H1 (cell line): ENCODE measurements around the gene CALY. TPM values are rescaled to one million over a fixed set of nuclear protein-coding genes. Genes with fewer than 3 reads are reported as not detected.

Experiments used
- ATF3 ChIP-seq: IDR thresholded peaks from 2 replicates; pipeline ENCODE4 v1.6.1; 2011; ENCODE audit warnings: low read depth, mild to moderate bottlenecking, low read length; ENCODE audit not compliant: insufficient read depth
- HDAC2 ChIP-seq, 2 experiments: fragments of 300-600 bp in 1 of 2; sonication (generic) in 1 of 2; IDR thresholded peaks; 2 replicates each; pipeline ENCODE4 v1.6.1; 2011 to 2012; ENCODE audit warnings: low read depth in 2 of 2, low read length in 2 of 2, mild to moderate bottlenecking in 2 of 2, moderate library complexity in 2 of 2, borderline replicate concordance in 1 of 2, inconsistent platforms in 1 of 2
- RFX5 ChIP-seq: IDR thresholded peaks from 2 replicates; pipeline ENCODE4 v1.6.1; 2011; ENCODE audit warnings: low read depth, low read length, improper control_type of control experiment, borderline replicate concordance
- polyA plus RNA-seq, 7 experiments: library from polyadenylated mRNA; depleted of rRNA in 3 of 7; stranded (reverse) in 5 of 7; unstranded in 2 of 7; fragments of >200 nt in 5 of 7; fragments of 200-250 nt in 2 of 7; gene quantifications; 1 replicate in 5 of 7; 2 replicates in 1 of 7; 4 replicates in 1 of 7; pipeline versions ENCODE4 v1.2.1 to v1.2.3, GENCODE V29; 2011 to 2013; ENCODE audit warnings: missing spikeins in 2 of 7, mixed read lengths in 2 of 7
- total RNA-seq: library from RNA; stranded (reverse); fragmentation: NEBNext Ultra II Directional; extraction: Animal tissue kit (Norgen Biotek cat#: 25700); gene quantifications from 2 replicates; pipeline ENCODE4 v1.2.1, GENCODE V29; 2021
- TF ChIP-seq, protein P1 (sequence below): fragments of 300-600 bp; sonication (generic); IDR thresholded peaks from 2 replicates; pipeline ENCODE4 v1.7.1; 2012; ENCODE audit warnings: low read length, moderate library complexity, mild to moderate bottlenecking, inconsistent platforms; ENCODE audit not compliant: insufficient replicate concordance

The CALY gene
- total and polyA plus RNA-seq, 2 of the 8 experiments (the other 6 are each of a cell fraction or from before 2014, with no cell fraction given): 1.3 to 1.5 TPM

- TF ChIP-seq, protein P1, sequence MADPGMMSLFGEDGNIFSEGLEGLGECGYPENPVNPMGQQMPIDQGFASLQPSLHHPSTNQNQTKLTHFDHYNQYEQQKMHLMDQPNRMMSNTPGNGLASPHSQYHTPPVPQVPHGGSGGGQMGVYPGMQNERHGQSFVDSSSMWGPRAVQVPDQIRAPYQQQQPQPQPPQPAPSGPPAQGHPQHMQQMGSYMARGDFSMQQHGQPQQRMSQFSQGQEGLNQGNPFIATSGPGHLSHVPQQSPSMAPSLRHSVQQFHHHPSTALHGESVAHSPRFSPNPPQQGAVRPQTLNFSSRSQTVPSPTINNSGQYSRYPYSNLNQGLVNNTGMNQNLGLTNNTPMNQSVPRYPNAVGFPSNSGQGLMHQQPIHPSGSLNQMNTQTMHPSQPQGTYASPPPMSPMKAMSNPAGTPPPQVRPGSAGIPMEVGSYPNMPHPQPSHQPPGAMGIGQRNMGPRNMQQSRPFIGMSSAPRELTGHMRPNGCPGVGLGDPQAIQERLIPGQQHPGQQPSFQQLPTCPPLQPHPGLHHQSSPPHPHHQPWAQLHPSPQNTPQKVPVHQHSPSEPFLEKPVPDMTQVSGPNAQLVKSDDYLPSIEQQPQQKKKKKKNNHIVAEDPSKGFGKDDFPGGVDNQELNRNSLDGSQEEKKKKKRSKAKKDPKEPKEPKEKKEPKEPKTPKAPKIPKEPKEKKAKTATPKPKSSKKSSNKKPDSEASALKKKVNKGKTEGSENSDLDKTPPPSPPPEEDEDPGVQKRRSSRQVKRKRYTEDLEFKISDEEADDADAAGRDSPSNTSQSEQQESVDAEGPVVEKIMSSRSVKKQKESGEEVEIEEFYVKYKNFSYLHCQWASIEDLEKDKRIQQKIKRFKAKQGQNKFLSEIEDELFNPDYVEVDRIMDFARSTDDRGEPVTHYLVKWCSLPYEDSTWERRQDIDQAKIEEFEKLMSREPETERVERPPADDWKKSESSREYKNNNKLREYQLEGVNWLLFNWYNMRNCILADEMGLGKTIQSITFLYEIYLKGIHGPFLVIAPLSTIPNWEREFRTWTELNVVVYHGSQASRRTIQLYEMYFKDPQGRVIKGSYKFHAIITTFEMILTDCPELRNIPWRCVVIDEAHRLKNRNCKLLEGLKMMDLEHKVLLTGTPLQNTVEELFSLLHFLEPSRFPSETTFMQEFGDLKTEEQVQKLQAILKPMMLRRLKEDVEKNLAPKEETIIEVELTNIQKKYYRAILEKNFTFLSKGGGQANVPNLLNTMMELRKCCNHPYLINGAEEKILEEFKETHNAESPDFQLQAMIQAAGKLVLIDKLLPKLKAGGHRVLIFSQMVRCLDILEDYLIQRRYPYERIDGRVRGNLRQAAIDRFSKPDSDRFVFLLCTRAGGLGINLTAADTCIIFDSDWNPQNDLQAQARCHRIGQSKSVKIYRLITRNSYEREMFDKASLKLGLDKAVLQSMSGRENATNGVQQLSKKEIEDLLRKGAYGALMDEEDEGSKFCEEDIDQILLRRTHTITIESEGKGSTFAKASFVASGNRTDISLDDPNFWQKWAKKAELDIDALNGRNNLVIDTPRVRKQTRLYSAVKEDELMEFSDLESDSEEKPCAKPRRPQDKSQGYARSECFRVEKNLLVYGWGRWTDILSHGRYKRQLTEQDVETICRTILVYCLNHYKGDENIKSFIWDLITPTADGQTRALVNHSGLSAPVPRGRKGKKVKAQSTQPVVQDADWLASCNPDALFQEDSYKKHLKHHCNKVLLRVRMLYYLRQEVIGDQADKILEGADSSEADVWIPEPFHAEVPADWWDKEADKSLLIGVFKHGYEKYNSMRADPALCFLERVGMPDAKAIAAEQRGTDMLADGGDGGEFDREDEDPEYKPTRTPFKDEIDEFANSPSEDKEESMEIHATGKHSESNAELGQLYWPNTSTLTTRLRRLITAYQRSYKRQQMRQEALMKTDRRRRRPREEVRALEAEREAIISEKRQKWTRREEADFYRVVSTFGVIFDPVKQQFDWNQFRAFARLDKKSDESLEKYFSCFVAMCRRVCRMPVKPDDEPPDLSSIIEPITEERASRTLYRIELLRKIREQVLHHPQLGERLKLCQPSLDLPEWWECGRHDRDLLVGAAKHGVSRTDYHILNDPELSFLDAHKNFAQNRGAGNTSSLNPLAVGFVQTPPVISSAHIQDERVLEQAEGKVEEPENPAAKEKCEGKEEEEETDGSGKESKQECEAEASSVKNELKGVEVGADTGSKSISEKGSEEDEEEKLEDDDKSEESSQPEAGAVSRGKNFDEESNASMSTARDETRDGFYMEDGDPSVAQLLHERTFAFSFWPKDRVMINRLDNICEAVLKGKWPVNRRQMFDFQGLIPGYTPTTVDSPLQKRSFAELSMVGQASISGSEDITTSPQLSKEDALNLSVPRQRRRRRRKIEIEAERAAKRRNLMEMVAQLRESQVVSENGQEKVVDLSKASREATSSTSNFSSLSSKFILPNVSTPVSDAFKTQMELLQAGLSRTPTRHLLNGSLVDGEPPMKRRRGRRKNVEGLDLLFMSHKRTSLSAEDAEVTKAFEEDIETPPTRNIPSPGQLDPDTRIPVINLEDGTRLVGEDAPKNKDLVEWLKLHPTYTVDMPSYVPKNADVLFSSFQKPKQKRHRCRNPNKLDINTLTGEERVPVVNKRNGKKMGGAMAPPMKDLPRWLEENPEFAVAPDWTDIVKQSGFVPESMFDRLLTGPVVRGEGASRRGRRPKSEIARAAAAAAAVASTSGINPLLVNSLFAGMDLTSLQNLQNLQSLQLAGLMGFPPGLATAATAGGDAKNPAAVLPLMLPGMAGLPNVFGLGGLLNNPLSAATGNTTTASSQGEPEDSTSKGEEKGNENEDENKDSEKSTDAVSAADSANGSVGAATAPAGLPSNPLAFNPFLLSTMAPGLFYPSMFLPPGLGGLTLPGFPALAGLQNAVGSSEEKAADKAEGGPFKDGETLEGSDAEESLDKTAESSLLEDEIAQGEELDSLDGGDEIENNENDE: no peak
- TF ChIP-seq ATF3 (no peak), HDAC2 (IDR thresholded peaks at IDR 0.05; ENCODE audit: borderline replicate concordance in 1 of 2, low read depth in 2 of 2, low read length in 2 of 2) (0 out of 4 replicates have a peak, but pooled peaks of 1 of the 2 experiments have one; percentile 34), RFX5 (no peak)
Measured at GRCh38 chr10:133357285-133358161, 20.8 kb upstream of the CALY start, which contains the start of gene FUOM (continued).
